ENCODE measurements around the gene ABCA4.

ABCA4 gene

DNA sequence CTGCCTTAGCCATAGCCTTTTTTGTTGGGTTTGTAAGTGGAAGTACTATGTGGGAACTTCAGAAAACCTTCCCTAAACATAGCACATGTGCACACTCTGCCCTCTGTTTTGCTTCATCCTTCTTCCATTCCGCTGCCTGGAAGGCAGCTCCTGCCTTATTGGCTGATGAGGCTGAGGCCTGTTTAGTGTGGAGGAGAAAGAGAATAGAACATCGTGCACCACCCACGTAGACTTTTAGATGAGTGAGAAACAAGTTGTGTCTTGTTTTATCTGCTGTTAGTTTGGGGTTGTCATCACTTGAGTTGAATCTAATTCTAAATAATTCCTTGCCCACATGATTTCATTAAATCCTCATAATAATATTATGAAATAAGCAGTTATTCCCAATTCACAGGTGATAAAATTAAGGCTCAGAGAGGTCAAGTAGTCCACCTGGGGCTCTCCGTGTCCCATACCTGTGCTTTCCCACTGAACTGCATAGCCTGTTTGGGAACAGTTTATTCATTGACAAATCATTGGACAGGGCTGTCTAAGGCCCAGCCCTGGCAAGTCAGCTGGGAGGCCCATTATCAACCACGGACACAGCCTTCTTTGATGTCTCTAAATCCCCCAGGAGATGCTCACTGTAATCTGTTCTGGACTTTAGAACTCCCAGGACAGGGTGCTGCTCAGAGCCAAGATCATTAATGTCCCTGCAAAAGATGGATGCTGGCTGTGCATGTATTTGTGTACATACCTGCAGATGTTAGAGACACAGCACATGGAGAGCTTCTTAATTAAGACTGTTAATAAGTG, 93.0 kb downstream of the ABCA4 start:
- Mint-ChIP-seq H3K36me3 (ENCODE audit: low read depth) (no peaks in the 10 kb centered on the region), H3K4me1 (peaks cover 16% of the 10 kb centered on the region), H3K27me3 (ENCODE audit: low read depth, poor library complexity) (peaks cover 8% of the 10 kb centered on the region), H3K4me3 (no peak overlapping the region), H3K9me3 (no peaks in the 10 kb centered on the region), H3K27ac (no peak overlapping the region)
- TF ChIP-seq, protein P1, sequence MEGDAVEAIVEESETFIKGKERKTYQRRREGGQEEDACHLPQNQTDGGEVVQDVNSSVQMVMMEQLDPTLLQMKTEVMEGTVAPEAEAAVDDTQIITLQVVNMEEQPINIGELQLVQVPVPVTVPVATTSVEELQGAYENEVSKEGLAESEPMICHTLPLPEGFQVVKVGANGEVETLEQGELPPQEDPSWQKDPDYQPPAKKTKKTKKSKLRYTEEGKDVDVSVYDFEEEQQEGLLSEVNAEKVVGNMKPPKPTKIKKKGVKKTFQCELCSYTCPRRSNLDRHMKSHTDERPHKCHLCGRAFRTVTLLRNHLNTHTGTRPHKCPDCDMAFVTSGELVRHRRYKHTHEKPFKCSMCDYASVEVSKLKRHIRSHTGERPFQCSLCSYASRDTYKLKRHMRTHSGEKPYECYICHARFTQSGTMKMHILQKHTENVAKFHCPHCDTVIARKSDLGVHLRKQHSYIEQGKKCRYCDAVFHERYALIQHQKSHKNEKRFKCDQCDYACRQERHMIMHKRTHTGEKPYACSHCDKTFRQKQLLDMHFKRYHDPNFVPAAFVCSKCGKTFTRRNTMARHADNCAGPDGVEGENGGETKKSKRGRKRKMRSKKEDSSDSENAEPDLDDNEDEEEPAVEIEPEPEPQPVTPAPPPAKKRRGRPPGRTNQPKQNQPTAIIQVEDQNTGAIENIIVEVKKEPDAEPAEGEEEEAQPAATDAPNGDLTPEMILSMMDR (IDR thresholded peaks at IDR 0.05) = no peak
- DNase-seq = no peak

DNA sequence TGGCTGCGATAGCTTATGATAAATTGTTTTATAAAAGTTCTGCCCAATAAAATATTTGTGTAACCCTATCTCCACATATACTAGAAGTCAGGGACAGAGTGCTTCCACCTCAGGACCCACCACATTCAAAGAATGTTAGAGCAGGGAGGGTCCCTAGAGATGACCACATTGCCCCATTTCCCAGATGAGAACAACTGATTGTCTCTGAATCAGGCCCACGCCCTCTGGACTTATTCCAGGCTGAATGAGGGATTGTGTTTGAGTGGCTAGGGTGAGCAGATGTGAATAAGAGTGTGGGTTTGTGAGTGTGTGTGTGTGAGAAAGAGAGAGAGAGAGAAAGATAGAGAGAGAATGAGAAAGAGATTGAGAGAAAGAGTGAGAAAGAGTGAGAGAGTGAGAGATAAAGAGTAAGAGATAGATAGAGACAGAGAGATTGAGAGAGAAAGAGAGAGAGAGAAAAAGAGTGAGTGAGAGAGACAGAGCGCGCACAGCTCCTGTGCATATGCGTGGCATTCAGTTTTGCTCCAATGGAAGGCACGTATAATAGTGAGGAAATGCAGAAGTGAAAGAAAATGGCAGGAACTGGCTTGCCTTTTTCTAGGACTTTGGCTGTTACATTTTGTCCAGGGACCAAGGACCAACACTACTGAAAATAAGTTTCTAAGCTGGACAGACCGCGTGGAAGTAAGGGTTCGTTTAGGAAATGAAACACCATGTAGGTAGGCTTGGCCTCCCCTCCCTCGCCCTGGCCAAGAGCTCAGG, 94.1 kb downstream of the ABCA4 start:
- no peak for DNase-seq
- Mint-ChIP-seq H3K9me3 (no peaks in the 10 kb centered on the region), H3K36me3 (ENCODE audit: low read depth) (no peaks in the 10 kb centered on the region), H3K4me1 (peaks cover 24% of the 10 kb centered on the region), H3K27me3 (ENCODE audit: low read depth, poor library complexity) (peaks cover 14% of the 10 kb centered on the region), H3K4me3 (no peak overlapping the region), H3K27ac (no peak overlapping the region)
- TF ChIP-seq, protein P1 (IDR thresholded peaks at IDR 0.05) = no peak

DNA sequence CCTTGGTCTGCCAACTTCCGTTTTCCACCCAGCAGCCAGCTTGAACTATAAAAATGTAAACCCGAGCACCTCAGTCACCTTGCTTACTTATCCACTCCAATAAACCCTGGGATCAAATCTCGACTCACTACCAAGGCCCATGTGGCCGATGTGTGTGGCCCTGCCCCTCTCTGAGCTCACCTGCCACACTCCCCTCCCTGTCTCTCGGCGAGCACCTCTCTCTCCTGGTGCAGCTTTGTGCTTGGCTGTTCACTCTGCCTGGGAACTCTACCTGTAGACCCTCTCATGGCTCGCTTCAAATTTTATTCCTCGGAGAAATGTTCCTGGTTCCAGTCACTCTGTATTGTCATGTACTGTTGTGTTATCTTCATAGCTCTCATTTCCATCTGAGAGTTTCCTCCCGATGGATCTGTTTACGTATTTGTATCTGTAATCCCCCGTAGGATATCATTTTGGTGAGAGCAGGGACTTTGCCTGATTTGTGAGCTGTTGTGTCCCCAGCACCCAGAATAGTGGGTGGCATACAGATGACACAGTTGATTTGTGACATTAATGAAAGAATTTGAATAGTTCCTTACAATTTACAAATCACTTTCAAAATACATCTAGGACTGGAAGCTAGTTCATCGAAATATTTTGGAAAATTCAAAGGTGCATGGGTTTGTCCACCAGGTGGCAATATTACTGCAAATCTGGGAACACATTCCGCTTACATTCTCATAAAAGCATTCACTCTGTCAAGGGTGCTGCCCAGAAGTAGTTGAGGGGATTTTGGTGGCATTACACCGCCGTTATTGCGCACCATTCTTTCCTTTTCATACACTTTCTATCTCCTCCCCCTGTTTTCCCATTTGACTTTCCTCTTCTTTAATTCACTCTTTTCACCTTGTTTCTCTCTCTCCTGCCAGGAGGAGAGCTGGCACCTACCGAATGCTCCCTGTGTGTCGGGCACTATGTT, 95.3 kb downstream of the ABCA4 start:
- Mint-ChIP-seq H3K4me3 (no peak overlapping the region), H3K36me3 (ENCODE audit: low read depth) (no peaks in the 10 kb centered on the region), H3K27me3 (ENCODE audit: low read depth, poor library complexity) (peaks cover 9% of the 10 kb centered on the region), H3K27ac (peak overlapping the region; percentile 73), H3K4me1 (peaks cover 27% of the 10 kb centered on the region), H3K9me3 (no peaks in the 10 kb centered on the region)
- peak; percentile 40 for DNase-seq
- TF ChIP-seq, protein P1 (IDR thresholded peaks at IDR 0.05) = peak; percentile 78

DNA sequence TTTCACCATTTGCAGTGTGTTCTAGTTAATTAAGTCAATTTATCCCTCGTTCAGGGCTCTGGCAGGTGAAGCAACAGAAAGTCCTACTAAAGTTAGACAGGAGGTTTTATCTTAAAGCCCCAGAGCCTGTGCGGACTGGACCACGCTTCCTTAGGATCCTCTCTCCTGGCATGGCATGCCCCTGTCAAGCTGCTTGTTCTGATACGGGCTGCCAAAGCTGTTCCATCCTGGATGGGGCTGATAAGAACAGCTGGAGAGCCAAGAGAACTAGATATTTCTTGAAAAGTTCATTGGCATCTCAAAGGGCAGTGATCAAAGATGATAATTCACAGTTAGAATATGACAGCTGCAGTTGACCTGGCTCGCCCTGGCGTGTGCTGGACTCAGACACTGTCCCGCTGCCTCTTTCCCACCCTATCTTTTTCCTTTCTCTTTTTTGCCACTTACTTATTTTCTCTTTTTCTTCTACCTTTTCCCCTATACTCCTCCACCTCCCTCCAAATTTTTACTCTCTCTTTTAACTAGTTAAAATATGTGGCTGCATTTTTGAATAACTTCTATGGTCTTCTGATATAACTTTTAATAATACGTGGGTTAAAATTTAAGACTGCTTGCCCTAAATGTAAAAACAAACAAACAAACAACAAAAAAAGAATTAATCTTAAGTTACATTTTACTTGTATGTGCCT, 96.7 kb downstream of the ABCA4 start:
- no peak for DNase-seq
- H3K4me1 Mint-ChIP-seq = peaks cover 30% of the 10 kb centered on the region
- TF ChIP-seq, protein P1 (IDR thresholded peaks at IDR 0.05) = no peak
- H3K9me3 Mint-ChIP-seq = no peaks in the 10 kb centered on the region
- H3K4me3 Mint-ChIP-seq = no peak overlapping the region
- H3K27me3 Mint-ChIP-seq (ENCODE audit: low read depth, poor library complexity) = peaks cover 9% of the 10 kb centered on the region
- H3K36me3 Mint-ChIP-seq (ENCODE audit: low read depth) = no peaks in the 10 kb centered on the region
- no peak overlapping the region for H3K27ac Mint-ChIP-seq

DNA sequence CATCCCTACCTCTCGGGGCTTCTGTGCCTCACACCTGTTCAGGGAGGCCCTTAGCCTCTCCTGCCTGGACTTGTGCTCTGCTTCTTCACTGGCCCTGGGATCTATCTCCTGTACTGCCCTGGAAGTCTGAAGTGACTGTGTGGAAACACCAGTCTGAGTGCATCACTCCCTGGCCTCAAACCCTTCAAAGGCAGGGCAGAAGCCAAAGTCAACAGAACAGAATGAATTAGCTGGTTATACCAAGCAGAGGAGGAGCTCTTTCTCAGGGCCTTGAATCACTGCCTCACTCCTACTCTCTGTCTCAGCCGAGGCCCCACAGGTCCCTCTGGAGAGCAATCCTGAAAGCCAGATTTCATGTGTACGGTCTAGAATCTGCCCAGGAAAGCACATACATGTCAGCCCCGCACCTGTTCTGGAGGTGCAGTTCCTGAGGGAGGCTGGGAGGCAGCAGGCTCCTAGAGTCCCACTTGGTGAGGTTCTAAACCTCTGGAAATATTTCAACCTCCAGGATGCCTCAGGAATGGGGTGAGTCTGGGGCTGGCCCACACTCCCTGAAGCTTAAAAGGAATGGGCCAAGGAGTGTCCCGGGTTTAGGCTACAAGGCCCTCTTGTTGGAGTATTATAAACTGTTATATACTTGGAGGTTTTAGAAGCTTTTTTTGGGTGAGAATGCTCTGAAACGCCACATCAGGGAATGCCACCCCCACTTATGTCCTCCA, 98.3 kb downstream of the ABCA4 start:
- Mint-ChIP-seq H3K9me3 (no peaks in the 10 kb centered on the region), H3K36me3 (ENCODE audit: low read depth) (no peaks in the 10 kb centered on the region), H3K4me1 (peaks cover 30% of the 10 kb centered on the region), H3K4me3 (no peak overlapping the region), H3K27me3 (ENCODE audit: low read depth, poor library complexity) (peaks cover 9% of the 10 kb centered on the region), H3K27ac (peak overlapping the region; percentile 60)
- no peak for DNase-seq
- TF ChIP-seq, protein P1 (IDR thresholded peaks at IDR 0.05) = no peak

Measured in nephron progenitor cell (in vitro differentiated cells).